ENCODE data around the gene PSD2. TPM values are rescaled to one million over a fixed set of nuclear protein-coding genes. Genes with fewer than 3 reads are reported as not detected.
A peak's percentile ranks its signal among the peaks of the same experiment; 100 is the strongest.

The PSD2 gene
- polyA plus RNA-seq, 2 donors = 0.02 to 0.04 TPM

- Histone ChIP-seq H3K4me1 (ENCODE audit: control insufficient read depth in 2 of 2, insufficient read depth in 2 of 2, low read length in 1 of 2) (peaks cover 0 to 1% of the 10 kb centered on the region in 2 donors), H3K9me3 (ENCODE audit: control insufficient read depth in 2 of 2, insufficient read depth in 1 of 2, low read depth in 1 of 2, low read length in 1 of 2) (no peaks in the 10 kb centered on the region), H3K36me3 (ENCODE audit: control insufficient read depth in 2 of 2, insufficient read depth in 2 of 2, low read length in 1 of 2) (no peaks in the 10 kb centered on the region), H3K4me3 (ENCODE audit: low read depth in 1 of 2, low read length in 2 of 2) (no peak overlapping the region), H3K27me3 (ENCODE audit: control insufficient read depth in 1 of 2, insufficient read depth in 2 of 2, low read length in 2 of 2) (peaks cover 0 to 5% of the 10 kb centered on the region in 2 donors), H3K27ac (ENCODE audit: low read depth in 2 of 2, low read length in 1 of 2) (no peak overlapping the region)
- 79 to 80% methylated on average over 12 of the region's 12 CpGs for WGBS, 2 donors
Measured at GRCh38 chr5:139763280-139763929, 32.2 kb upstream of the PSD2 start.

- H3K36me3 ChIP-seq (ENCODE audit: control insufficient read depth in 2 of 2, insufficient read depth in 2 of 2, low read length in 1 of 2) = no peaks in the 10 kb centered on the region
- WGBS, 2 donors = 14 to 20% methylated on average over 41 to 45 of the region's 45 CpGs
- H3K27me3 ChIP-seq (ENCODE audit: control insufficient read depth in 1 of 2, insufficient read depth in 2 of 2, low read length in 2 of 2) = peaks cover 0 to 5% of the 10 kb centered on the region in 2 donors
- no peaks in the 10 kb centered on the region for H3K9me3 ChIP-seq (ENCODE audit: control insufficient read depth in 2 of 2, insufficient read depth in 1 of 2, low read depth in 1 of 2, low read length in 1 of 2)
- H3K27ac ChIP-seq (ENCODE audit: low read depth in 2 of 2, low read length in 1 of 2) = no peak overlapping the region
- H3K4me1 ChIP-seq (ENCODE audit: control insufficient read depth in 2 of 2, insufficient read depth in 2 of 2, low read length in 1 of 2) = peaks cover 0 to 1% of the 10 kb centered on the region in 2 donors
- H3K4me3 ChIP-seq (ENCODE audit: low read depth in 1 of 2, low read length in 2 of 2) = no peak overlapping the region
Measured at GRCh38 chr5:139763930-139764791, 31.4 kb upstream of the PSD2 start.

- Histone ChIP-seq H3K9me3 (ENCODE audit: control insufficient read depth in 2 of 2, insufficient read depth in 1 of 2, low read depth in 1 of 2, low read length in 1 of 2) (no peaks in the 10 kb centered on the region), H3K27ac (ENCODE audit: low read depth in 2 of 2, low read length in 1 of 2) (no peak overlapping the region), H3K4me1 (ENCODE audit: control insufficient read depth in 2 of 2, insufficient read depth in 2 of 2, low read length in 1 of 2) (peaks cover 0 to 5% of the 10 kb centered on the region in 2 donors), H3K36me3 (ENCODE audit: control insufficient read depth in 2 of 2, insufficient read depth in 2 of 2, low read length in 1 of 2) (no peaks in the 10 kb centered on the region), H3K27me3 (ENCODE audit: control insufficient read depth in 1 of 2, insufficient read depth in 2 of 2, low read length in 2 of 2) (peaks cover 0 to 5% of the 10 kb centered on the region in 2 donors), H3K4me3 (ENCODE audit: low read depth in 1 of 2, low read length in 2 of 2) (no peak overlapping the region)
- WGBS, 2 donors = 46 to 54% methylated on average over 11 of the region's 11 CpGs
Measured at GRCh38 chr5:139764886-139765408, 30.7 kb upstream of the PSD2 start.

- Histone ChIP-seq H3K27ac (ENCODE audit: low read depth in 2 of 2, low read length in 1 of 2) (no peak overlapping the region), H3K4me3 (ENCODE audit: low read depth in 1 of 2, low read length in 2 of 2) (peak overlapping the region; percentile 45 to 53), H3K27me3 (ENCODE audit: control insufficient read depth in 1 of 2, insufficient read depth in 2 of 2, low read length in 2 of 2) (peaks cover 0 to 5% of the 10 kb centered on the region in 2 donors), H3K36me3 (ENCODE audit: control insufficient read depth in 2 of 2, insufficient read depth in 2 of 2, low read length in 1 of 2) (no peaks in the 10 kb centered on the region), H3K9me3 (ENCODE audit: control insufficient read depth in 2 of 2, insufficient read depth in 1 of 2, low read depth in 1 of 2, low read length in 1 of 2) (no peaks in the 10 kb centered on the region), H3K4me1 (ENCODE audit: control insufficient read depth in 2 of 2, insufficient read depth in 2 of 2, low read length in 1 of 2) (peaks cover 0 to 4% of the 10 kb centered on the region in 2 donors)
- WGBS, 2 donors = 9% methylated on average over 42 to 46 of the region's 46 CpGs
Measured at GRCh38 chr5:139765409-139766217, 30.0 kb upstream of the PSD2 start.

GRCh38 chr5:139767960-139768359 is 27.6 kb upstream of the PSD2 start:
- Histone ChIP-seq H3K27me3 (ENCODE audit: control insufficient read depth in 1 of 2, insufficient read depth in 2 of 2, low read length in 2 of 2) (peaks cover 0 to 5% of the 10 kb centered on the region in 2 donors), H3K4me3 (ENCODE audit: low read depth in 1 of 2, low read length in 2 of 2) (no peak overlapping the region), H3K9me3 (ENCODE audit: control insufficient read depth in 2 of 2, insufficient read depth in 1 of 2, low read depth in 1 of 2, low read length in 1 of 2) (no peaks in the 10 kb centered on the region), H3K36me3 (ENCODE audit: control insufficient read depth in 2 of 2, insufficient read depth in 2 of 2, low read length in 1 of 2) (no peaks in the 10 kb centered on the region), H3K27ac (ENCODE audit: low read depth in 2 of 2, low read length in 1 of 2) (no peak overlapping the region), H3K4me1 (ENCODE audit: control insufficient read depth in 2 of 2, insufficient read depth in 2 of 2, low read length in 1 of 2) (peaks cover 0 to 4% of the 10 kb centered on the region in 2 donors)
- WGBS, 2 donors = 60 to 72% methylated on average over 4 of the region's 4 CpGs

GRCh38 chr5:139768807-139769465 is 26.7 kb upstream of the PSD2 start:
- WGBS, 2 donors = 87 to 92% methylated on average over 7 of the region's 7 CpGs
- Histone ChIP-seq H3K36me3 (ENCODE audit: control insufficient read depth in 2 of 2, insufficient read depth in 2 of 2, low read length in 1 of 2) (no peaks in the 10 kb centered on the region), H3K27me3 (ENCODE audit: control insufficient read depth in 1 of 2, insufficient read depth in 2 of 2, low read length in 2 of 2) (peaks cover 0 to 5% of the 10 kb centered on the region in 2 donors), H3K27ac (ENCODE audit: low read depth in 2 of 2, low read length in 1 of 2) (no peak overlapping the region), H3K4me1 (ENCODE audit: control insufficient read depth in 2 of 2, insufficient read depth in 2 of 2, low read length in 1 of 2) (peaks cover 0 to 4% of the 10 kb centered on the region in 2 donors), H3K4me3 (ENCODE audit: low read depth in 1 of 2, low read length in 2 of 2) (no peak overlapping the region), H3K9me3 (ENCODE audit: control insufficient read depth in 2 of 2, insufficient read depth in 1 of 2, low read depth in 1 of 2, low read length in 1 of 2) (no peaks in the 10 kb centered on the region)

- no peak overlapping the region for H3K27ac ChIP-seq (ENCODE audit: low read depth in 2 of 2, low read length in 1 of 2)
- no peaks in the 10 kb centered on the region for H3K9me3 ChIP-seq (ENCODE audit: control insufficient read depth in 2 of 2, insufficient read depth in 1 of 2, low read depth in 1 of 2, low read length in 1 of 2)
- H3K4me1 ChIP-seq (ENCODE audit: control insufficient read depth in 2 of 2, insufficient read depth in 2 of 2, low read length in 1 of 2) = peaks cover 0 to 4% of the 10 kb centered on the region in 2 donors
- H3K4me3 ChIP-seq (ENCODE audit: low read depth in 1 of 2, low read length in 2 of 2) = no peak overlapping the region
- H3K36me3 ChIP-seq (ENCODE audit: control insufficient read depth in 2 of 2, insufficient read depth in 2 of 2, low read length in 1 of 2) = no peaks in the 10 kb centered on the region
- H3K27me3 ChIP-seq (ENCODE audit: control insufficient read depth in 1 of 2, insufficient read depth in 2 of 2, low read length in 2 of 2) = peaks cover 0 to 3% of the 10 kb centered on the region in 2 donors
- 86 to 89% methylated on average over 3 of the region's 3 CpGs for WGBS, 2 donors
Measured at GRCh38 chr5:139769477-139769876, 26.1 kb upstream of the PSD2 start.

GRCh38 chr5:139770722-139771121 is 24.9 kb upstream of the PSD2 start:
- Histone ChIP-seq H3K4me1 (ENCODE audit: control insufficient read depth in 2 of 2, insufficient read depth in 2 of 2, low read length in 1 of 2) (peaks cover 0 to 4% of the 10 kb centered on the region in 2 donors), H3K27me3 (ENCODE audit: control insufficient read depth in 1 of 2, insufficient read depth in 2 of 2, low read length in 2 of 2) (no peaks in the 10 kb centered on the region), H3K36me3 (ENCODE audit: control insufficient read depth in 2 of 2, insufficient read depth in 2 of 2, low read length in 1 of 2) (no peaks in the 10 kb centered on the region), H3K4me3 (ENCODE audit: low read depth in 1 of 2, low read length in 2 of 2) (no peak overlapping the region), H3K27ac (ENCODE audit: low read depth in 2 of 2, low read length in 1 of 2) (no peak overlapping the region), H3K9me3 (ENCODE audit: control insufficient read depth in 2 of 2, insufficient read depth in 1 of 2, low read depth in 1 of 2, low read length in 1 of 2) (no peaks in the 10 kb centered on the region)
- 79 to 88% methylated on average over 2 of the region's 2 CpGs for WGBS, 2 donors
